ENCODE results near the gene CMTR1.
"Not testable (repeated sequence)": the region's sequence is repeated elsewhere in the genome, so short reads cannot be mapped to it uniquely, and the experiment has no call there.

Gene CMTR1

DNA sequence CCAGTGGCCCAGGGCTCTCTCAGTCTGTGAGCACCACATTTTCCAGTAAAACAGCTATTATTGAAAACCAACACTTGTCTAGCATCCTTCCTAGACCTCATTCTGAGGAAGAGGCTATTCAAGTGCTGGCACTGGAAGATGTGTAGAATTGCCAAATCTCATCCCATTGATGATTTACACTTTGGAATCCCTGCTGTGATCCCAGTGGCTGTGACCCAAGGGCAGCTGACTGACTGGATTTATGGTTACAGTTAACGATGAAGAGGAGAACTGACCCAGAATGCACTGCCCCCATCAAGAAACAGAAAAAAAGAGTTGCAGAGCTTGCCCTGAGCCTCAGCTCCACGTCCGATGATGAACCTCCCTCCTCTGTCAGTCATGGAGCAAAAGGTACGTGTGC, 2.4 kb downstream of the CMTR1 start:
- DNase-seq: no peak

DNA sequence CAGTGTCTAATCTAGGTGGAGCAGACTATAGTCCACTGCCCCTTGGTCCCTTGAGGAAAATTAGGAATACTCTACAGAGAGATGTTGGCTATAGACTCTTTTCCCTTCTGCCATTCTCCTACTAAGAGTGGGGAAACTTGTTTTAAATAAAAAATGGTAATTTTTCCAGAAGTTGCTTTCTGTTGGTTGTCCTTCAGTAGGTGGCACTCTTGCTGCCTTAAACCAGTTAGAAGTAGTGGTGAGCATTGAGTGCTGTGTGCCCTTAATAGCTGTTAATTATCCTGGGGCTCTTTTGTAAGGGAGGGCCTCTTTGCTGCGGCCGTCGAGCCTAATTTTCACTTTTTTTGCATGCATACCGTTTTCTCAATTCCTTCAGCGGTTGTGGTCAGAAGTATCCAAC, 2.8 kb downstream of the CMTR1 start:
- DNase-seq: no peak

DNA sequence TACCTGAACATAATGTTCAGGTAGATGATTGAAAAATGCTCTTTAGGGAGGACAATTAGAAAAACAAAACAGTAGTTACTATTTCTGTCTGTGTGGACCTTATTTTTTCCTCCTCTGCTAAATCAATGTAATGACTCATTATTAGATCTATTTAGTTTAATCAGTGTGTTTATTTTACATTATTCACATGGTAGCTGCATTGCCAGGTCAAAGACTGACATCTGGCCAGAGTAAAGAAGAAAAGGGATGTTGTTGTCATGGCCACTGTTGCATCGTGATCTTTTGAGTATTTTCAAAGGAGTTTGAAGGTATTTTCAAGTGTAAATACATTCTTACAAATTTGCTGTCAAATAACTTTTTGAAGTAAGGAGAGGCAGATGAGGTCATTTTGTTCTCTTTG, 5.9 kb downstream of the CMTR1 start:
- DNase-seq: no peak

DNA sequence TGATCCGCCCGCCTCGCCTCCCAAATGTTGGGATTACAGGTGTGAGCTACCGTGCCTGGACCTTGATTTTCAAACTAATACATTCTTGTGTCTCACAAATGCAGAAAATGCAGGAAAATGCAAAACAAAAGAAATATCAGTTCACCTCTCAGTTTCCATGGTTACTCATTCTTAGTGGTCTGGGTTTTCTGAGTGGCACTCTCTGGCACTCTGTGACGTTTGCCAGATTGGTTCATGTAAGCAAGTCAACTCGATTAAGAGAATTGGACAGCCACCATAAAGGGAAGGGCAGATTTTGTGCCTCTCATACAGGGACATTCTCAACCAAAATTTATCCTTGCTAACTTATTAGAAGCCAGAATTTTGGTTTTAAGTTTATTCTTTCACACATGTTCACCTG, 8.6 kb downstream of the CMTR1 start:
- DNase-seq: no peak

DNA sequence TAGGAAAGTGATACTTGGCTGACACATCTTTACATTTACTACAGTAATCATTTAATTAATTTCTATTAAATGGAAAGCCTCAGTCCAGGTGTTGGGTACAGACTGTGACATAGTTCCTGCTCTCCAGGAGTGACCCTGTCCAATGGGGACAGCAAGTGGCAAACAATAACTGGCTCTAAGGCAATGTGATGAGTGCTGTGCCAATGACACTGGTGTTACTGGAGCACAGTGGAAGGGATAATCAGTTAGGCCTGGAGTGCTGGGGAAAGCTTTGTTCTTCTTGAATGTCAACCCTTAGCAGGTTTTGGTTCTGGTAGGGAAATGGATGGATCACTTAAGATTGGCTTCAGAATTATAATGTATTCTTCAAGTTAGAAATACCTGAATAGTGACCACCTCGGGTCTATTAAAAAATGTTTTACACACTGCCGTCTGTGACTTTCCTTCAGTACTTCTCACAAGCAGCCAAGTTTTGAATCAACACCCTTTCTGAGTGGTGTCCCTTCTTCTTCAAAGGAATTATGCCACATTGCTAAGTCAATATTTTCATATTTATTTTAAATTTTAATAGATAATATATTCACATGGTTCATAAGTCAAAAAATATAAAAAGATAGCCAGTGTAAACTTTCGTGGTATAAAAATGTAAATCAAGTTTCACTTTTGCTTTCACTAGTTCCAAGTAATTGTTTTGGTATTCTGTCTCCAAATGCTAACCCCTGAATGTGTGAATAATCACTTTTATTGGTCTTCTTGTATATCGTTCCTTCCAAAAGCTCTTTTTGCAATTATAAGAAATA, 9.6 kb downstream of the CMTR1 start:
- no peak for DNase-seq

DNA sequence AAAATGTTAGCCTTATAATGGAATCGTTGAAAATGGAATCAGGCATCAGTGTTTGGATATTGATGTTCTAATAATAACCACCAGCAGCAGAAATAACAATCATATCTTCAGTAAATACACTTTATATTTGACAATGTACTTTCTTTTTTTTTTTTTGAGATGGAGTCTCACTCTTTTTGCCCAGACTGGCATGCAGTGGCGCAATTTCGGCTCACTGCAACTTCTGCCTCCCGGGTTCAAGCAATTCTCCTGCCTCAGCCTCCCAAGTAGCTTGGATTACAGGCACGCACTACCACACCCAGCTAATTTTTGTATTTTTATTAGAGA, 10.2 kb downstream of the CMTR1 start:
- not testable (repeated sequence) for DNase-seq

DNA sequence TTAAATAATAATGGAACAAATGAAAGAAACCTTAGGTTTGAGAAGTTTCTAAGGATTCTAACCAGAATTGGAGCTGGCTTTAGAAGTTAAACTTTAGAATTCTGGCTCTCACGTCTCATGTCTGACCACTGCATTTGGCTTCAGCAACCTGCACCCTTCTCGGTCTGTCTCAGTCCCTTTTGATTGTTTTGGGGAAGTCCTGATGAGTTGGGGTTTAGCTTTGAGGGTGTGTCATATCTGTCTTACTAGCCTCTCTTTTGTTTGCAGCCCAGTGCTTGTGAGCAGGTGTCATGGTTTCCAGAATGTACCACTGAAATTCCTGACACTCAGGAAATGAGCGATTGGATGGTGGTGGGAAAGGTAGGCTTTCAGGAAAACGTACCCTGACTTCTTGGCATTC, 17.0 kb downstream of the CMTR1 start:
- DNase-seq: no peak

DNA sequence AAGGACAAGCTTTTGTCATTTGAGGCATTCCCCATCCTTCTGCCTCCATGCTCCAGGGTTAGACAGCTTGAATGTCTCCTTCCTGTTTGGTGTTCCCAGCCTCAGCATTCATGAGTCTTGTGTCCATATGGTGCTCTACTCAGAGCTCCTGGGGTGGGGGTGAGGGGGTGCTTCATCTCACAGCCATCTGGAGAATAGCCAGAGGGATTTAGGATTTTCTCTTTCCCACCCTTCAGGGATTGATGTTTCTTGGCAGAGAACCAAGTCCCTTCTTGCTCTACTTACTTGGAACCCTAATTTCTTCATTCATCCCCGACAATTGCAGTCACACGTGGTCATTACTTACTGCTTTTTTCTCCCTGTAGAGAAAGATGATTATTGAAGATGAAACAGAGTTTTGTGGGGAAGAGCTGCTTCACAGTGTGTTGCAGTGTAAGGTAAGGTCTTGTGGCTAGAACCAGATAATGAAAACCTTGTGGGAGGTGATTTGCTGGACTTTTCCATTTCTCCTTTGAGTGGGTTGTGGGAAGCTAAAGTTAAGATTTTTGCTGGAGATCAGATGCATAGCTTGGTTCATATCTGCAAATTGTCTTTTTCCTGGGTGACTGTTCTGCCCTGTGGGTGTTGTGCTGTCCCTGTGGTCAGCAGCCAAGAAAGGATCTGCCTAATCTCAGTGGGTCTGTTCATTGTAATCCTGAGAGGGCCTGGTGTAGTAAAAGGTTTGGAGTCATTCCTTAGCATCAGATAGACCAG, 18.6 kb downstream of the CMTR1 start:
- no peak for DNase-seq

DNA sequence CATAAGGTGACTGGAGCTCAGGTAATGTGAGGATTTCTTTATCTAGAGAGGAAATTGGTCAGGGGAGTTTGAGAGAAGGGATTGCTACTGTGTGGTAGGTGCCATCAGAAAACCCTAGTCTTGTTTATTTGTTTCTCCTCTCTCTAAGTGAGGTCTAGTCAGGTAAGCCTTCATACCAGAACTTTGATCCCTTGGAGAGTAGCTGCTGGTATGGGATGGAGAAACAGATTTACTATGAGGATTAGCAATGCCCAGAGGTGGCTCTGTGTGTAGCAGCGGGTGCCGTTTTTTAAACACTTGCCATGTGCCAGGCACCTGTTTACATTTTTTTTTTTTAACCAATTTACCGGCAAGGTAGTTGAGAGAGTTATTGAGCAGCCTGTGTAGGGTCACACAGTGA, 19.5 kb downstream of the CMTR1 start:
- DNase-seq: no peak

DNA sequence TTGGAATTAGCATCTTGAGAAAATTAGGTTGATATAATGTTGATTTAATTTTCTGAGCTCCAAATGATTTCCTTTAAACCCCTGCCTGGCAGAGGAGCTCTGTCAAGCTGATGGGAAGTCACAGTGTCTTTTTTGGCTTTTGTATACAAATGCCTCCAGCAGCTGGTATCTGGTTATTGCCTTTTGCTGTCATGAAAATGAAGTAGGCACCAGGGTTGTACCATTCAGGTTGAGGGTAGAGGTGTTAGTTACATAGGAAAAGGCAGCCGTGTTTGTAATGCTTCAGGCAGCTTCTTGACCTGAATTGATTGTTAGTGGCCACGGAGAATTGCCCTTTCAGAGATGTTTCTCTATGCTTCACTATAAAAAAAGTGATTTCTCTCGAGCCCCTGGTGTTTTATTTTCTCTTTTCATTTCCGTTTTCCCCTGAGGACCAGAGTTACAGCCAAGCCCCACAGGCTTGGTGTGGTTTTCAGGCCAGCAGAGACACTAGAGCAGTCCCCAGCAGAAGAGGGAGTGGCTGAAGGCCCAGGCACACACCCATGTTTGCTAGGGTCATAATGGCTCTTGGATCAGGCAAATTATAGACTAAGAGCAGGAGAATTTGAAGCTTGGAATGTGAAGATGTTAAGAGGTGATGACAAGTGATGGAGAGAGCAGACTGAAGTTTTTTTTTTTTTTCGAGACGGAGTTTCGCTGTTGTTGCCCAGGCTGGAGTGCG, 21.6 kb downstream of the CMTR1 start:
- no peak for DNase-seq

DNA sequence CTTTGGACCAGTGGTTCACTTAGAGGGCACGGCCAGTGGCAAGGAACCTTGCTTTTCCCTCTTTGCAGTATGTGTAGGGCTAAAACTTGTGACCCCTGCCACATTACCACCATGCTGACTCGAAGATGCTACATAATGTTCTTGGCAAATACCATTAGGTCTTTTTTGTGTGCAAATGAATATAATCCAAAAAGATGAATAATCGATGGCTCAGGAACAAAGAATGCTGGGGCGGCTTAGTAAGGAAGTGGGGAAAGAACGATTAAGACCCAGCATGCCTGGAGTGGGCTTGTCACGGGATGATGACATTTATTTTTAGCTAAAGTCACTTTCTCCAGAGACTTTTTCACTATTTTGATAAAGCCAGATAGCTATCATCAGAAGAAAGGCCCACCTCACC, 23.1 kb downstream of the CMTR1 start:
- no peak for DNase-seq

DNA sequence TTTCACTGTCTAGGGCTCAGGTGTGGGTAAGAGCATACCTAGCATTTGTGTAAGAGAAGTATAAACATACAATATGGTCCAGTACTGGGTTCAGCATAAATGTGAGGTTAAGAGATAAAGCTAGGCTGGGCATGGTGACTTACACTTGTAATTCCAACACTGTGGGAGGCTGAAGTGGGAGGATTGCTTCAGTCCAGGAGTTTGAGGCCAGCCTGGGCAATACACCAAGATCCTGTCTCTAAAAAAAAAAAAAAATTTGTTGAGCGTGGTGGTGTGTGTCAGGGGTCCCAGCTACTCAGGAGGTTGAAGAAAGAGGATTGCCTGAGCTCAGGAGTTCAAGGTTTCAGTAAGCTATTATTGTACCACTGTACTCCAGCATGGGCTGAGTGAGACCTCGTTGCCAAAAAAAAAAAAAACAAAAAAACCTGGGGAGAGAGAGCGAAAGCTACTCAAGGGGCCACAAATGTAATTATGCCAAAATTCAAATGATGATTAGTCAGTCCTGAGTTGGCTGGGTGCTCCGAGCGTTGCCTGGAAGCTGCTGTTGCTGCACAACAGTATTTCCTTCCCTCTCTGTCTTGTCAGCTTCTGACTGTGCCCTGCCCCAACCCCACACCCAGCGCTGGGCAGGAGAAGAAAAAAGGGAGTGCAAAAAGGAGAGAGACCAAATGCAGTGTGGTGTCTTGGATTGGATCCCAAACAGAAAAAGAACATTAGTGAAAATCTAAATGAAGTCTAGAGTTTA, 24.0 kb downstream of the CMTR1 start:
- DNase-seq: no peak

DNA sequence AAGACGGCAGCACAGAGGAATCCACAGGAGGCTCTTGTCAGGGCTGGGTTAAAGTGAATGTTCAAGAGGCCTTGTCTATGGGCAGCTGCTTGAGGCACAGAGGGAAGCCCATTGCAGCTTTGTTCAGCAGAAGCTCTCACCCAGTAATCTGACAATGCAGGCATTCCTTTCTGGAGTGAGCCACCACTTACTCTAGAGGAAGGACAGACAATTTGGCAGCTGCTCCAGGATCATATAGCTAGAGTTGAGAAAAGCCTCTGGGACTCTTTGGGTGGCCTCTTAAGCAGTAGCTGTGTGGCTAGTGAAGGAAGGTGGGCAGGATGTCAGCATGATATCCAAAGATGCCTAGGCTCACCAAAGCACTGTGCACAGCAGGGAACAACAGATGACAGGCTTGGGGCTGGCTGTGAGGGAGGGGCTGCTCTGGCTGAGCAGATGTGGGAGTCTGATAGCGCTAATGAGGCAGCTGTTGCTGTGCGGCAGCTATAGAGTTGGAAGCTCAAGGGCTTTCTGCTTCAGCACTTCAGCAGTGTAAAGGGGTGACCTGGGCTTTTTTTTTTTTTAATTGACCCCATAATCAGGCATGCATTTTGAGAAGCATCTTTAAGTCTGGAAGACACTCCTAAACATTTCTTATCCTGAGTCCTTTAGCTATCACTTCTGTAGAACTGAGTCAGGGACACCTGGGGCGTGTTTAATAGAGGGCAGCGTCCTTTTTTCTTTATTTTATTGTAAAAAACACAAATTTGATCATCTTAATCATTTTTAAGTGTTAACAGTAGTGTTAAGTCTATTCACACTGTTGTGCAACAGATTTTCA, 27.2 kb downstream of the CMTR1 start:
- DNase-seq: no peak

DNA sequence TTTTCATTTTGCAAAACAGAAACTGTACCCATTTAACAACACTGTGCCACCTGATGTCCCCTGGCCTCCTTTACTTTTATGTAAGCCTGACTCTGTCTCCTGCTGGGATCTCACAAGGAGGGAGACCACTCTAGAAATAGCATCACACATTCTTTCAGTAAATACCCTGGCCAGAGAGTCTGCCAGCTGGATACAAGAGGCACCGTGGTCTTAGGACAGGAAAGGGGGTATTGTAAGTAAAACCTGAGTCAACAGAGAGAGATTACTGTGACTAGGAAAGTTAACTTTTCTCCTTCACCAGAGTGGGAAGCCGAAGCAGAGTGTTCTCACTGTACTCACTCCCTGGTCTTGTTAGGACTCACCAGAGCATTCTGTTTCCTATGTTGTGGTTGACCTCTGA, 27.8 kb downstream of the CMTR1 start:
- DNase-seq: no peak

DNA sequence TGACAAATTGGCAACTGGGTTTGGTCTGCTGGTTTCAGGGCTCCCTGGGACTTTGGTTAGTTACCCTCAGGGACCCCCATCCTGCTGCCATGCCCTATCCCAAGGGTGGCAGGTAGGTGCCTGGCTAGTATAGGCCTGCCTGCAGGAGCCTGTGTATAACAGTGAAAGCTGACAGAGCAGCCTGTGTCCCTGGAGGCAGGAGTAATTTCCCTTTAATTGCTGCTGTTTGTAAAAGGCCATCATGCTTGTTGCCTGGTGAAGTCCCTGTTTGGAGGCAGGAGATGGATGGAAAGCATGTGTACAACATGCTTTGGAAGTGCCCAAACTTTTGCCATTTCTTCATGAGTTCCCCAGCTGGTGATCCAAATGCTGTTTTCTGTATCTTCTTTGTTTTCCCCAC, 30.1 kb downstream of the CMTR1 start:
- DNase-seq: no peak

DNA sequence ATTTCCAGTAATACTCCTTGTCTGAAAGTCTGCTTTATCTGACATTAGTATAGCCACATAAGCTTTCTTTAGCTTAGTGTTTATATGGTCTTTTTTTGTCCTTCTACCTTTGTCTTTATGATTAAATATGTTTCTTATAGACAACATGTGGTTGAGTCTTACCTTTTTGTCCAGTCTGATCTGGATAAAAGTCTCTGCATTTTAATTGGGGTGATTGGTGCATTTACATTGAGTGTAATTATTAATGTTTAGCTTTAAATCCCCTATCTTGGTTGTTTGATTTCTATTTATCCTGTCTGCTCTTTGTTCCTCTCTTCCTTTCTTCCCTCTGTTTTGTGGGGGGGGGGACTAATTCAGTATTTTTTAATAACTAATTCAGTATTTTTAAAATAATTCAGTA, 34.7 kb downstream of the CMTR1 start:
- DNase-seq: no peak

DNA sequence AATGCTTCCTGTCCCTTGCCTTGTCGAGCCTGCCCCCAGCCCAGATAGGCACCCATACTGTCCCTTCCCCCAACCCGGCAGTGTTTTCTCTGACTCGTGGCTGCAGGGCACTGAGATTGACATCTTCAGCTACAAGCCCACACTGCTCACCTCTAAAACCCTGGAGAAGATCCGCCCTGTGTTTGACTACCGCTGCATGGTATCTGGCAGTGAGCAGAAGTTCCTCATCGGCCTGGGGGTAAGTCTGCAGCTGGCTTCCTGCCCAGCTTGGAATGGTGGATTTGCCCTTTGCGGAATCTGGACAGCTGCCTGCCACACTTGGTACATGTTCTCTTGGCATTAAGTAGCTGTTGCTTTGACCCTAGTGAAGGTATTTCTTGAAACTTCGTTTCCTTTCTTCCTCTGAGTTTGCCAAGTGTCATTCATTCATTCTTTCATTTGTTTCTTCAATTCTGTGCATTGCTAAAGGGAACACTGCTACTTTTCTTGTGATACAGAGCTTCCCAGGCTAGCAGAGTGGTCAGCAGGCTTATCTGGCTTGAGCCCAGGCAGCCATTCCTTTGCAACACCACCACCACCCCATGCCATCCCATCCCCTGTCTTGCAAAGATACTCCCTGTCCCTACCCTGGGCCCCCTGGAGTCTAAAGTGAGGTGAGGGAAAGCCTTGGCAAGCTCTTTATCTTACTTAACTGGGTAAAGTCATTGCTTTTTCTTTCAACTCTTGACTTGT, 40.5 kb downstream of the CMTR1 start:
- DNase-seq: no peak

DNA sequence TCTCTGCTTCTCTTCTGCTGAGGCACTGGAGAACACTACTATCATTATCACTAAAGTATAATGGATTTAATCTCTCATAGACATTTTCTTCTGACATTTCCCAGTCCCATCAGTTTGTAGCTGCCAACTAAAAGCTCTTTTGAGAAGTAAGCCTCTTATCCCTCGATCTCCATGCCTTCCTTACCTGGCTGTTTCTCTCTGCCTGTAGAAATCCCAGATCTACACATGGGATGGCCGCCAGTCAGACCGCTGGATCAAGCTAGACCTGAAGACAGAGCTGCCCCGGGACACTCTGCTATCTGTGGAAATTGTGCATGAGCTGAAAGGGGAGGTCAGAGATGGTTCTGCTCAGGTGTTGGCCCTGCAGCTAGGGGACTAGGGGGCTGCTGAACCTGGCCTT, 41.3 kb downstream of the CMTR1 start:
- no peak for DNase-seq

DNA sequence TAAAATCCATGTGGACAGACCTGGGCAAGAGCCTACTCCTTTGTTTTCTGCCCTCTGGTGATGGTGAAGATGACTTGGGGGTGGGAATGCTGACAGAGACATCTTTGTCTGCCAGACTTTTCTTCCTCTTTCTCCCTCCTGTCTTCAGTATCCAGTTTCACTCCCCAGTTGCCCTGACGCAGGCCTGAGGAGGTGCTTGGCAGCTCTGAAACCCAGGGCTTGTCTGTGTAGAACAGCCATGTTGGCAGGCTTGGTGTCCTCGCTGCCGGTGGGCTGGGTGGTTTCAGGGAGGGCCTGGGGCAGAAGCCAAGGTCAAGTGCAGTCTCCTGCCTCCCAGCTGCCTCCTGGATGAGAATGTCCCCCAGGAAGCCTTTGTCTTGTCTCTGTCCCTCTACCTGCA, 44.2 kb downstream of the CMTR1 start:
- no peak for DNase-seq

DNA sequence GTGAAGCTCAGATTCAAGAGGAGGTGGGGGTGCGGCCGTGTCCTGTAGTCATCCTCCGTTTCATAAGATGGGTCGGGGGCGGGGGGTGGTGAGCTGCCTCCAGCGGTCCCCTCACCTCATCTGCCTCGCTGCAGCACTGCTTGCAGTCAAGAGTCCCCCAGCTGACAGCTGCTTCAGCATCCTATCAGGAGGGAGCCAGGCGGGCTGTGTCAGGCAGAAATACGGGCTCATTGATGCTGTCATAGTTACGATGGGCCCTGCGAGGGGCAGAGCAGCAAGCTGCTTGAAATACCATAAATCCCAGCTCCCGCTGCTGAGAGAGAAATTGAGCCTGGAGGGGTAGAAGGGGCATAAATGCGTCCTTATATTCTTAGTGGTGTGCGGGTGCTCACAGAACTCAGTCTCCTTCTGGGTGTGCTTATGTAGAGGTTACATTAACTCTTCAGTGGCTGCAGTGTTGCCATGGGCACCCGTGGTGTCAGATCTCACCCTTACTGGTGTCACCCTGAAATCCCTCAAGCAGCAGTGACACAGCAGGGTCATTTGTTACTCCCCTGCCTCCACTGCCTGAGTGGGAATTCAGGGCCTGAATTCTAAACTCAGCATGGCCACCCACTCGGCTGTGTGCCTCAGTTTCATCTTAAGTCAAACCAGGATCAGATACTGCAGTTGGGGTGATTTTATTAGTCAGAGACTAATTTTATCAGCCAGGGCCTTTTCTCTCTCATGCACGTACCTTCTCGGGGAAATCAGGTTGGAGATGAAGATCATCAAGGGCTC, 44.8 kb downstream of the CMTR1 start:
- no peak for DNase-seq

DNA sequence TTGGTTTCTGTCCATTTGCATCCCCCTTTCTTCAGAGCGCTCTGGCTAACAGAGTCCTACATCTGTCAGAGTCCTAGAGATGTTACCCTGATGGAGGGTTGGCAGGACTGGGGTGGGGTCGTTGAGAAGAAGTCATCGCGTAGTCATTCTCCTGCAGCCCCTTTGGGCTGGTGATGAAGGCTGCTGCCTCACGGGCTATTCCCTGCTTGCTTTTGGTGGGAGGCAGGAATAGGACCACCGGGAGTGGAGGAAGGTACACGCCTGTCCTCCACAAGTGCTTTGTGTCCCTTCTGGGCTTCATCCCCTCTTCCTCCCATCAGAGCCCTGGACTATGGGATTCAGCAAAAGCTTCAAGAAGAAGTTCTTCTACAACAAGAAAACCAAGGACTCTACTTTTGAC, 45.8 kb downstream of the CMTR1 start:
- DNase-seq: no peak
